Activated T-cell treated with anti-CD3 and anti-CD28 coated beads for 1 hour (primary cell): ENCODE measurements around the gene KIF26B.

ENCODE experiments used
- DNase-seq: peaks from one replicate; pipeline ENCODE4 v3.0.0-alpha.2; 2020; ENCODE audit warnings: low read depth

KIF26B gene

DNA sequence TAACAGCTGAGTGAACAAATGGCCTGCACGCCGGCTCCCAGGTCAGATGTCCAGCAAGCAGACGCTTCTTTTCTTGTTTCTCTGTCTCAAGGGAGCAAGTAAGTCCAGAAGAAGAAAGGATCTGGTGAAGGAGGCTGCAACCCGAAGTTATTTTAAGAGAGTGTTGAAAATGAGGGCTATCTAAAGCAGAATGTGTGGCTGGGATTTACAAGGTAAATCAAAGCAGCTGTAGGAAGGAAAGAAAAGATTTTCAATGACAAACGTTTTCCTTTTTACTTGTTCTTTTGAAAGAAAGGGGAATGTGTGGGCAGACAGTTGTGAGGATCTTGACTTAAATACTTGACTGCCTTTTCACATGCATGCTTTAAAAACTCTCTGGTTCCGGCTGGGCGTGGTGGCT, 311.5 kb downstream of the KIF26B start:
- no peak for DNase-seq

GRCh38 chr1:245467804-245468203, 313.0 kb downstream of the KIF26B start:
- no peak for DNase-seq

- no peak for DNase-seq
These were observed 314.2 kb downstream of the KIF26B start for GRCh38 chr1:245469006-245469405.

- DNase-seq, result no peak
These were observed 314.9 kb downstream of the KIF26B start for GRCh38 chr1:245469734-245470133.

DNA sequence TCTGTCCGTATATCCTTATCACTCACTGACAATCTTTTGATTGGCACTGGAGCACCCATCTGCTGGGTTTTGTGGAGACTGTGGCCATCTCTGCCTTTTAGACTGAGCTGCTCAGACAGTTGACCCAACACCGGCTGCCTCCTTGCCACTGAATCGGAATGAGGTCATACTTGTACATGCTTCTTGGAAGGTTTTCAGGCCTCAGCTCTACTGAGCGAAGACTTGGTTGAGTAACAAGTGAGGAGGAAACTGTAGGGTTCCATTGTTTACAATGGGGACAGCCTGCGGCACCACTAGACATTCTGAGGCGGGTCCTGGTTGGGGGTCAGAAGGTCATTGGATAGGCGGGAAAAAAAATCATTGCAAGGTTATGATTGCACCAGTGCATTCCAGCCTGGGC, 320.3 kb downstream of the KIF26B start:
- DNase-seq, result no peak

GRCh38 chr1:245475961-245476516, 321.3 kb downstream of the KIF26B start:
- no peak for DNase-seq

DNA sequence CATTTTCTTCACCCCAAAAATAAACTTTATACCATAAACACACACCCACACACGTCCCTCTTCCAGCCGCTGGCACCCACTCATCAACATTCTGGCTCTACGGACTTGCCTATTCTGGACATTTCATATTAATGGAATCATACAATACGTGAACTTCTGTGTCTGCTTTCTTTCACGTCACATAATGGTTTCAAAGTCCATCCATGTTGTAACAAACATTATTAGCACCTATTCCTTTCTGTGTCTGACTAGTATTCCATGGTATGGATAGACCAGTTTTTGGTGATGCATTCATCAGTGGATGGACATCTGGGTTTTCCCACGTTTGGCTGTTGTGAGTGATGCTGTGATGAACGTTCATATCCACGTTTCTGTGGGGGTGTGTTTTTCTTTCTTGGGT, 323.2 kb downstream of the KIF26B start:
- no peak for DNase-seq

GRCh38 chr1:245480393-245481120, 325.8 kb downstream of the KIF26B start:
- no peak for DNase-seq

DNA sequence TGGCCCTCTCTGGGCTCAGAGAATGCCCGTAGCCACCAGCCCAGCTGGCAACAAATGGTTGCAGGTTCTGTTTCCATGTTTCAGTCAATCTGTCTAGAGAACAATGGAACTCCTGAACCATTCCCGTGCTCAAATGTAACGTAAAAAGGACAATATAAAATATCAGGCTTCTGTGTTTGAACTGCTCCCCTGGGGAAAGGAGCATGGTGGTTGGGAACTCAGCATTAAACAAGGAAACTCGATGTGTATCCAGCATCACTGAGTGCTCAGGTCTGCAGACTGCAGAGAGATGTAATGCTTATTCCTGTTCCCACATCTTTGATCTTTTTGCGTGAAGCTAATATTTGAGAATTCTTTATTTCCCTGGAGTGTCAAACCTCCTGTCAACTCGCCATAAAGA, 326.5 kb downstream of the KIF26B start:
- DNase-seq, result no peak

DNA sequence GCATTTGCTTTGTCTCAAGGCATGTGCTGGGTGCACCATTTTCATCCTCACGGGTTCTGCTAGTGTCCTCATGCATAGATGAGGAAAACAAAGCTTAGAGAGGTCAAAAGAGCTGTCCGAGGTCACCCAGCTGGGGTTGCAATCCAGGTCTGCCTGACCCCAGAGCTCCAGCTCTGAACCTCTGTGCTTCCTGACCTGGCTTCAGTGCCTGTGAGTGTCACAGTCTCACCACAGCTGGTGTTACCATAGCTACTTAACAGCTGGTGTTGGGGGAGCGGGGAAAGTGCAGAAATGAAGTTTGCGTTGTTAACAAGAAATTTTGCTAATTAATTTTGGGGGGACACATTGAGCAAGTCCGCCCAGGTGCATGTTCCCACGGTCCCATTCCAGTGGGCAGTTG, 328.5 kb downstream of the KIF26B start:
- DNase-seq, result no peak

- DNase-seq, result no peak
These were observed 329.4 kb downstream of the KIF26B start for GRCh38 chr1:245484176-245484575.

DNA sequence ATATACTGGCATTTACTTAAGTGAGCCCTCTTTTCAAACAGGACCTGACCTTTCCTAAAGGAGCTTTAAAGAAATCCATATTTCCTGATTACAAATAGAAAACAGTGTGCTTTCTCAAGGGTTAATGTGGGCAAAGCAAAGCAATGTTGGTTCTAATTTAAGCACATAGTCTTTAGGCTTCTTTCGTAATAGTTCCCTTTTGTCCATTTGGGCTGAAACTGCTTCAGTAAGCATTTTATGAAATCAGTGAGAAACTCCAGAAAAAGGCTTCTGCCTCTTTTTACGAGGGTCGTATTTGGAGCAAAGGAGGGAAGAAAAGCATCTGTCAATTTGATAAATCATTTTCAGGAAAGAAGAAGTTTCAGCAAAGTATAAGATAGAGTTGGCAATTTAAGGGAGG, 331.2 kb downstream of the KIF26B start:
- no peak for DNase-seq

DNA sequence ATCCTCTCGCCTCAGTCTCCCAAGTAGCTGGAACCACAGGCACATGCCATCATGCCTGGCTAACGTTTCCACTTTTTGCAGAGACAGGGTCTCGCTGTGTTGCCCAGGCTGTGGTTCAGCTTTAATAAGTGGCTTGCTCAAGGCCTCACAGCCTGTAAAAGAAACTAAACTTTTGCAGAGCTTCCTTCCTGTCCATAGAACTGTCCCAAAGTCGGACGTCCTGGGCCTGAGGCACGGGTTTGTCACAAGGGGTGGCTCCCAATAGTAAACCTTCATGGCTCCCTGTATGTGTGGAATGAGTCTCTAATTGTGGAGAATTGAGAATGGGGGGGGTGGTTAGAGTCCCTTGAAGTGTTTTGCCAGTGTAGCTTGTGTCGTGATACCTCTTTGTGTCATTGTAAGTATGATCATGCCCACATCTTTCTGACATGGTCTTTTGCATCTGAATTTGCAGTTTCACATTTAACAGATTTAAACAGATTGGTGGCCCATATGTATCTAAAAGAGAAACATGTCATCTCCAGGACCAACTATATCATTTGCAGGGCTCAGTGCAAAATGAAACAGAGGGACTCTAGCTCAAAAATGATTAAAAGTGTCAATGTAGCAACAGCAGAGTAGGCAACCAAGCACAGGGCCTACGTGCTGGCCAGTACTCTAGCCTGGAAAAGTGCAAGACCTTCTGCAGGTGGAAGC, 332.1 kb downstream of the KIF26B start:
- DNase-seq, result no peak

DNA sequence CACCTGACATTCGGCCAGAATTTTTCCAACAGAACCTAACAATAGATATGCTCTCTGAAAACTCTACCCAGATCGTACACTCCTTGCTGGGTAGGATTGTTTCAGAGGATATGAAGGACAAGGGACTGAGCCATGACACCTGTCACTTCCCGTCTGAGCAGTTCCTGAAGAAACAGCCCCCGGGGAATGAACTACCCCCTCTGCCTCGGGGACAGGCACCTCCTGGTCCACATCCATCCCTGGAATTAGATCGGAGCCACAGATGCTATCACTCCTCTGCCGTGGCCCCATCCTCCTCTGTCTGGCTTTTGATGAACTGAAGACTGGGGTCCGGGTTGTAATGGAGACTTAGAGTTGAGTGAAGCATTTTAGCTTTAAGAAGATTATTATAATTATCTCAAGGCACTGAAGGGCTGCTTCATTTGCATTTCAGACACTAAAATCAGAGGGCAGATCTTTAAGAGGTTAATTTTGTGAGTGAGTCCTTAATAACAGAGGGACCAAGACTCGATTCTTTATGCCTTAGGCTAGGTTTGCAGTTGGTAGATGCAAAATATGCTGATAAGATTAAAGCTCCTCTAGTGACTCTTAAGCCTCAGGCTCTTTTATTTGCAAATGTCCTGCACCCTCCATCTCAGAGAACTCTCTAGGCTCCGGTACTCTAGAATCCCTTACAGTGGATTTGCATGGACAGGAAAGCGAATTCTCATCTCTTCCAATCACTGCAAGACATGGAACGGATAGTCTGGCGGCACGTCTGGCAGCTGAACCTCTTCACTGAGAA, 333.8 kb downstream of the KIF26B start:
- no peak for DNase-seq

DNA sequence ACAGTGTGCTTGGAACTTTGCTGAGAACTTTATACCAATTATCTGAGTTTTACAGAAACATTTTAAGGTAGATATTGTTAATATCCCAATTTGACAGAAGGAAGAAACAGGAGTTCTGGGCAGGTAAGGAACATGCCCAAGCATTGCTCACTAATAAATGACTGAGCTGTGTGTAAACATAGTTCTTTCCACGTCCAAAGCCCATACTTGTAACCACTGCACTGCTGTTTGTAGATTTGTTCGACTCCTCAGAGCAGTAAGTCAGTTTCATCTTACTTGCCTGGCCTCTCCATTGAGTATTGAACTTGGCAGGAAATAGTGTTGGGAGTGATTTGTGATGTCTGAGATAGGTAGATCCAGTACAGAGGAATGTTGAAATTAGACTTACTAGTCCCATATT, 335.1 kb downstream of the KIF26B start:
- no peak for DNase-seq

GRCh38 chr1:245493029-245493428, 338.2 kb downstream of the KIF26B start:
- DNase-seq, result no peak

GRCh38 chr1:245495681-245496080, 340.9 kb downstream of the KIF26B start:
- no peak for DNase-seq

GRCh38 chr1:245500546-245500945, 345.8 kb downstream of the KIF26B start:
- no peak for DNase-seq

GRCh38 chr1:245501633-245502032, 346.8 kb downstream of the KIF26B start:
- DNase-seq, result no peak

GRCh38 chr1:245503548-245503947, 348.8 kb downstream of the KIF26B start:
- DNase-seq, result no peak

GRCh38 chr1:245510144-245510543, 355.4 kb downstream of the KIF26B start:
- DNase-seq, result no peak

GRCh38 chr1:245512181-245512888, 357.6 kb downstream of the KIF26B start:
- DNase-seq, result no peak
